K562 (cell line): ENCODE measurements around the gene LRRC4B. TPM values are rescaled to one million over a fixed set of nuclear protein-coding genes. Genes with fewer than 3 reads are reported as not detected.
A peak's percentile ranks its signal among the peaks of the same experiment; 100 is the strongest.

Source experiments
- ATAC-seq: fragments of 200-7000 bp; cut with Tn5 transposase; 3 replicates; pipeline ENCODE4 v1.9.1; 2020; ENCODE audit warnings: moderate library complexity
- BruUV-seq: library from RNA; stranded (reverse); fragments of 400-500 nt; replicated peaks from 2 replicates; lab custom pipeline; 2021; lab: Mats Ljungman, UMichigan
- CTCF ChIA-PET: fragments of 300-600 bp; formaldehyde crosslinking; extraction: SDS; loops from one replicate; lab custom pipeline; 2021; ENCODE audit warnings: low intra/inter-chr PET ratio; lab: Yijun Ruan, JAX
- POLR2A ChIA-PET: fragments of 300-600, 350-650 bp; sonication (Branson Sonifier 250); formaldehyde crosslinking; extraction: SDS; loops from one replicate; lab custom pipeline; 2021; ENCODE audit warnings: antibody characterized with exemption, inconsistent platforms; lab: Yijun Ruan, JAX
- DNase-seq, 4 experiments: peaks; one replicate each; pipeline versions ENCODE4 v3.0.0 to v3.0.0-alpha.2; 2011 to 2018; ENCODE audit warnings: low spot score in 3 of 4, mixed read lengths in 3 of 4; ENCODE audit errors: extremely low read depth in 1 of 4
- FAIRE-seq: peaks from 2 replicates; lab custom pipeline; 2011; peaks lifted over from hg19 to GRCh38; lab: Jason Lieb, UNC
- H2AFZ ChIP-seq: 2 replicates; pipeline ENCODE4 v1.6.0; 2011; ENCODE audit warnings: low read depth, low read length, control low read depth, inconsistent platforms
- H3K27ac ChIP-seq: fragments of 200-600 bp; 3 replicates; pipeline ENCODE4 v1.8.0; 2011; ENCODE audit warnings: low read depth, mild to moderate bottlenecking, control low read depth, inconsistent platforms, low read length, moderate library complexity, mixed read lengths; ENCODE audit errors: extremely low read depth
- H3K27me3 ChIP-seq, 2 experiments: fragments of 300-600 bp in 1 of 2; 2 replicates in 1 of 2; 3 replicates in 1 of 2; pipeline versions ENCODE4 v1.6.0 to v1.8.0; 2011; ENCODE audit warnings: inconsistent platforms in 2 of 2, low read length in 2 of 2, mild to moderate bottlenecking in 1 of 2, mixed read lengths in 1 of 2, moderate library complexity in 1 of 2; ENCODE audit not compliant: control insufficient read depth in 2 of 2, insufficient read depth in 2 of 2
- H3K36me3 ChIP-seq: fragments of 300-600 bp; 3 replicates; pipeline ENCODE4 v1.8.0; 2011; ENCODE audit warnings: mild to moderate bottlenecking, low read length, inconsistent platforms; ENCODE audit not compliant: control insufficient read depth, insufficient read depth
- H3K4me1 ChIP-seq, 2 experiments: fragments of 200-600 bp in 1 of 2; replicated peaks in 1 of 2; 2 replicates in 1 of 2; 3 replicates in 1 of 2; pipeline versions ENCODE4 v1.5.1 to v1.8.0; 2011; ENCODE audit warnings: inconsistent platforms in 2 of 2, low read length in 2 of 2, mild to moderate bottlenecking in 1 of 2, mixed read lengths in 1 of 2, moderate library complexity in 1 of 2; ENCODE audit not compliant: control insufficient read depth in 2 of 2, insufficient read depth in 2 of 2
- H3K4me2 ChIP-seq: 2 replicates; pipeline ENCODE4 v1.6.1; 2011; ENCODE audit warnings: low read length, control low read depth, inconsistent platforms, mixed read lengths; ENCODE audit not compliant: insufficient read depth
- H3K4me3 ChIP-seq: fragments of 200-600 bp; sonication (generic), shearing (Covaris generic); 2 replicates; pipeline ENCODE4 v1.5.1; 2016; ENCODE audit warnings: control low read depth, inconsistent platforms
- H3K79me2 ChIP-seq: fragments of 200-600 bp; 3 replicates; pipeline ENCODE4 v1.8.0; 2011; ENCODE audit warnings: low read length, inconsistent platforms; ENCODE audit not compliant: control insufficient read depth, insufficient read depth
- H3K9ac ChIP-seq, 2 experiments: 2 replicates each; pipeline versions ENCODE4 v1.6.0 to v1.6.1; 2011; ENCODE audit warnings: low read depth in 2 of 2, low read length in 2 of 2, control low read depth in 1 of 2, inconsistent platforms in 1 of 2, mild to moderate bottlenecking in 1 of 2, mixed read lengths in 1 of 2; ENCODE audit not compliant: insufficient read depth in 1 of 2
- H3K9me1 ChIP-seq: one replicate; pipeline ENCODE4 v1.6.0; 2011; ENCODE audit warnings: inconsistent platforms, mild to moderate bottlenecking, low read length, moderate library complexity; ENCODE audit not compliant: control insufficient read depth, insufficient read depth
- H3K9me3 ChIP-seq: replicated peaks from 2 replicates; pipeline ENCODE4 v1.5.1; 2011; ENCODE audit warnings: low read depth, low read length, inconsistent platforms; ENCODE audit not compliant: control insufficient read depth, insufficient read depth
- H4K20me1 ChIP-seq: replicated peaks from 2 replicates; pipeline ENCODE4 v1.6.1; 2011; ENCODE audit warnings: low read length, inconsistent platforms, mixed read lengths; ENCODE audit not compliant: control insufficient read depth, insufficient read depth
- C11orf30 ChIP-seq: fragments of 450-650 bp; IDR thresholded peaks from 2 replicates; pipeline ENCODE4 v1.6.1; 2016; ENCODE audit warnings: low read depth, mild to moderate bottlenecking
- CEBPB ChIP-seq: fragments of 450-650 bp; IDR thresholded peaks from 2 replicates; pipeline ENCODE4 v1.6.1; 2016; ENCODE audit warnings: missing genetic modification characterization, missing compliant biosample characterization
- CREM ChIP-seq: IDR thresholded peaks from 2 replicates; pipeline ENCODE4 v1.6.1; 2014; ENCODE audit warnings: antibody characterized with exemption, low read depth
- FOXK1 ChIP-seq: sonication (generic); formaldehyde crosslinking; IDR thresholded peaks from 2 replicates; pipeline ENCODE4 v1.8.0; 2022; ENCODE audit warnings: missing genetic modification reagents, mild to moderate bottlenecking, borderline replicate concordance
- HDAC1 ChIP-seq, 2 experiments: fragments of 450-650 bp; IDR thresholded peaks; 2 replicates each; pipeline ENCODE4 v1.6.1; 2016 to 2017; ENCODE audit warnings: inconsistent platforms in 1 of 2, mild to moderate bottlenecking in 1 of 2, moderate library complexity in 1 of 2
- HNRNPH1 ChIP-seq: fragments of 200-400 bp; formaldehyde crosslinking; optimal IDR thresholded peaks from 2 replicates; pipeline ENCODE3; 2017; ENCODE audit warnings: low read depth, mild to moderate bottlenecking, low read length, moderate library complexity
- LARP7 ChIP-seq: fragments of 450-650 bp; IDR thresholded peaks from 2 replicates; pipeline ENCODE4 v1.6.1; 2016
- MAFF ChIP-seq: IDR thresholded peaks from 2 replicates; pipeline ENCODE4 v1.6.1; 2012; ENCODE audit warnings: low read length, improper control_type of control experiment
- MECOM ChIP-seq: fragments of 250-450 bp; sonication (Bioruptor Pico); IDR thresholded peaks from 2 replicates; pipeline ENCODE4 v1.8.0; 2022; ENCODE audit warnings: inconsistent platforms
- MEIS2 ChIP-seq: fragments of 450-650 bp; IDR thresholded peaks from 2 replicates; pipeline ENCODE4 v1.6.1; 2014; ENCODE audit warnings: mild to moderate bottlenecking; ENCODE audit not compliant: partially characterized antibody
- MIER1 ChIP-seq: fragments of 450-650 bp; IDR thresholded peaks from 2 replicates; pipeline ENCODE4 v1.6.1; 2016; ENCODE audit warnings: antibody characterized with exemption, mild to moderate bottlenecking, low read depth
- RCOR1 ChIP-seq, 2 experiments: IDR thresholded peaks; 2 replicates each; pipeline ENCODE4 v1.6.1; 2012; ENCODE audit warnings: low read depth in 2 of 2, low read length in 2 of 2, borderline replicate concordance in 1 of 2, improper control_type of control experiment in 1 of 2
- ZNF12 ChIP-seq: sonication (generic); formaldehyde crosslinking; IDR thresholded peaks from 2 replicates; pipeline ENCODE4 v1.4.0; 2020; ENCODE audit warnings: mild to moderate bottlenecking, missing genetic modification reagents
- ZNF124 ChIP-seq: sonication (generic); formaldehyde crosslinking; IDR thresholded peaks from 2 replicates; pipeline ENCODE4 v1.8.1; 2022; ENCODE audit warnings: missing genetic modification reagents
- ZNF668 ChIP-seq: fragments of 250-450 bp; sonication (Bioruptor Pico); IDR thresholded peaks from 2 replicates; pipeline ENCODE4 v1.8.0; 2022; ENCODE audit warnings: mild to moderate bottlenecking, inconsistent platforms
- WGBS: fragments of 100-300 bp; shearing (Covaris generic); methylation state at CpG from one replicate; pipeline ENCODE4 v1.1.6; 2016; ENCODE audit warnings: low coverage, mixed read lengths; ENCODE audit not compliant: insufficient coverage; ENCODE audit errors: missing lambda C conversion rate; 5-methylcytosine and 5-hydroxymethylcytosine counted together
- in situ Hi-C: fragments of 300-500 bp; cut with MboI; formaldehyde crosslinking; loops from 4 replicates; pipeline ENCODE4 v1.15.0; 2018; ENCODE audit warnings: inconsistent platforms, mixed read lengths
- intact Hi-C: fragments of 100-400 bp; cut with micrococcal nuclease; formaldehyde crosslinking; loops from 2 replicates; pipeline ENCODE4 v1.14.2; 2022
- polyA plus RNA-seq, 8 experiments: library from polyadenylated mRNA; depleted of rRNA in 4 of 8; stranded (reverse) in 5 of 8; unstranded in 3 of 8; fragments of >200 nt; fragmentation: Nextera tagmentation in 2 of 8; fragmentation: Illumina TruSeq in 1 of 8; extraction: Ambion mirVana in 2 of 8; extraction: Trizol in 1 of 8; gene quantifications; 2 replicates each; pipeline versions ENCODE4 v1.2.1 to v1.2.3, GENCODE V29; 2011 to 2014; ENCODE audit warnings: inconsistent platforms in 1 of 8, missing spikeins in 1 of 8
- total RNA-seq, 7 experiments: library from RNA; depleted of rRNA in 6 of 7; stranded (reverse); fragments of >200 nt in 6 of 7; fragmentation: Illumina TruSeq in 2 of 7; extraction: Trizol in 2 of 7; gene quantifications; 2 replicates each; pipeline versions ENCODE4 v1.2.1 to v1.2.3, GENCODE V29; 2011 to 2021; ENCODE audit warnings: low replicate concordance in 1 of 7
- TF ChIP-seq, protein P1 (sequence below), 2 experiments: IDR thresholded peaks in 1 of 2; conservative IDR thresholded peaks in 1 of 2; 2 replicates each; pipeline ENCODE4 v1.6.1; 2016; ENCODE audit warnings: low read depth in 2 of 2, mild to moderate bottlenecking in 1 of 2, missing compliant biosample characterization in 1 of 2, missing genetic modification characterization in 1 of 2, moderate library complexity in 1 of 2
- TF ChIP-seq, protein P2 (sequence below): sonication (generic); IDR thresholded peaks from 2 replicates; pipeline ENCODE4 v1.6.1; 2016
- TF ChIP-seq, protein P3 (sequence below): fragments of 450-650 bp; IDR thresholded peaks from 2 replicates; pipeline ENCODE4 v1.6.1; 2016

LRRC4B gene
- total and polyA plus RNA-seq, 9 of the 15 experiments (the other 6 are each of a cell fraction or from before 2014, with no cell fraction given), result 0.18 to 9.6 (median 2.9) TPM; not detected in 2

DNA sequence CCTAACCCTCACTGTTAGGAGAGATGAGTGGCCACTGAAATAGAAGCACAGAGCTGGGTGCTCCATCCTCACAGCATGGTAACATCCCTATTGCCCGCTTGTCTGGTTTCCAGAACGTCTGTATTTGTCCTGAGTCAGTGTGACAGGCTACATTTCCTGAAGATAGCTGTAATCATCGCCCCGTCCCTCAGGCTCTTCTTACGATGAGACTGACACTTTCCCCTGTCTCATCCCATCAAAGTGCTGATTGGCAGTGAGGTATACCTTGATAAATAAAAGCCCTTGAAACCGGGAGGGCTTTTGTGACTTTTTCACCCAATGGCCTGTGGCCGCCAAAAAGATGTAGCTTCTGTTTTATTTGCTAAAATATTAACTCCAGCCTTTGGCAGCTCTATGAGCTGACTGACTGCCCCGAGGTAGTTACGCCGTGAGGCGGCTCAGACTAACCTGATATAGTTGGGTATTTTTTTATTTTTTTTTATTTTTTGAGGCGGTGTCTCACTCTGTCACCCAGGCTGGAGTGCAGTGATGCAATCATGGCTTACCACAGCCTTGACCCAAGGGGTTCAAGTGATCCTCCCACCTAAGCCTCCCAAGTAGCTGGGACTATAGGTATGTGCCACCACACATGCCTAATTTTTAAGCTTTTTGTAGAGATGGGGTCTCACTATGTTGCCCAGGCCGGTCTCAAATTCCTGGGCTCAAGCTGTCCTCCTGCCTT is 5.7 kb upstream of the LRRC4B start:
- in situ Hi-C loops (no loop called here), intact Hi-C loops (no loop called here)
- H3K9me1 ChIP-seq, result no peaks in the 10 kb centered on the region
- peak overlapping the region; percentile 19; the same call in 1 of the 2 replicates for H2AFZ ChIP-seq
- 40% methylated on average over 13 of the region's 13 CpGs for WGBS
- H3K9ac ChIP-seq, result no peak overlapping the region
- no peaks in the 10 kb centered on the region for H4K20me1 ChIP-seq
- no peak overlapping the region for H3K4me2 ChIP-seq
- no peak overlapping the region for H3K4me3 ChIP-seq
- H3K4me1 ChIP-seq, result peaks cover 5 to 13% of the 10 kb centered on the region in 2 experiments
- no peaks in the 10 kb centered on the region for H3K9me3 ChIP-seq
- ATAC-seq, result peak; percentile 62
- no peaks in the 10 kb centered on the region; a peak in 1 of 5 replicates for H3K27me3 ChIP-seq
- no TSS peak for BruUV-seq
- H3K36me3 ChIP-seq, result no peaks in the 10 kb centered on the region
- H3K79me2 ChIP-seq, result no peaks in the 10 kb centered on the region
- no peak overlapping the region; the same call in 2 of the 3 replicates for H3K27ac ChIP-seq
- ChIA-PET CTCF (no interaction called here), POLR2A (interaction anchor here (0.6 to 1.3 kb wide), 6 partner anchors 12 to 469 kb away, joined by 3 to 4 read pairs (median 4); no protein-coding TSS in a partner anchor)
- peak; percentile 86 for FAIRE-seq
- DNase-seq, result peak in 2 of 4 experiments; percentile 51 to 53
- TF ChIP-seq CEBPB (tag) (peak; percentile 56), MECOM (peak; percentile 90), MAFF (peak; percentile 44; the same call in 1 of the 2 replicates), ZNF668 (no peak), ZNF124 (CRISPR knock-in tag) (no peak), CREM (0 out of 2 replicates have a peak, but pooled peaks have one; percentile 8), MIER1 (no peak), HNRNPH1 (no peak), LARP7 (no peak), MEIS2 (peak; percentile 76), RCOR1 (IDR thresholded peaks at IDR 0.05; ENCODE audit: borderline replicate concordance in 1 of 2, low read depth in 2 of 2, low read length in 2 of 2) (0 out of 4 replicates have a peak, but pooled peaks of 1 of the 2 experiments have one; percentile 22), FOXK1 (no peak), HDAC1 (IDR thresholded peaks at IDR 0.05) (0 out of 4 replicates have a peak, but pooled peaks of 1 of the 2 experiments have one; percentile 13), ZNF12 (CRISPR knock-in tag) (no peak), C11orf30 (peak; percentile 46; the same call in 1 of the 2 replicates)
- TF ChIP-seq, protein P1, sequence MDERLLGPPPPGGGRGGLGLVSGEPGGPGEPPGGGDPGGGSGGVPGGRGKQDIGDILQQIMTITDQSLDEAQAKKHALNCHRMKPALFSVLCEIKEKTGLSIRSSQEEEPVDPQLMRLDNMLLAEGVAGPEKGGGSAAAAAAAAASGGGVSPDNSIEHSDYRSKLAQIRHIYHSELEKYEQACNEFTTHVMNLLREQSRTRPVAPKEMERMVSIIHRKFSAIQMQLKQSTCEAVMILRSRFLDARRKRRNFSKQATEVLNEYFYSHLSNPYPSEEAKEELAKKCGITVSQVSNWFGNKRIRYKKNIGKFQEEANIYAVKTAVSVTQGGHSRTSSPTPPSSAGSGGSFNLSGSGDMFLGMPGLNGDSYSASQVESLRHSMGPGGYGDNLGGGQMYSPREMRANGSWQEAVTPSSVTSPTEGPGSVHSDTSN (CRISPR knock-in tag; IDR thresholded peaks at IDR 0.05; ENCODE audit: low read depth), result no peak
- TF ChIP-seq, protein P1 (tag; conservative IDR thresholded peaks at IDR 0.05; ENCODE audit: low read depth), result peak; percentile 61
- TF ChIP-seq, protein P2, sequence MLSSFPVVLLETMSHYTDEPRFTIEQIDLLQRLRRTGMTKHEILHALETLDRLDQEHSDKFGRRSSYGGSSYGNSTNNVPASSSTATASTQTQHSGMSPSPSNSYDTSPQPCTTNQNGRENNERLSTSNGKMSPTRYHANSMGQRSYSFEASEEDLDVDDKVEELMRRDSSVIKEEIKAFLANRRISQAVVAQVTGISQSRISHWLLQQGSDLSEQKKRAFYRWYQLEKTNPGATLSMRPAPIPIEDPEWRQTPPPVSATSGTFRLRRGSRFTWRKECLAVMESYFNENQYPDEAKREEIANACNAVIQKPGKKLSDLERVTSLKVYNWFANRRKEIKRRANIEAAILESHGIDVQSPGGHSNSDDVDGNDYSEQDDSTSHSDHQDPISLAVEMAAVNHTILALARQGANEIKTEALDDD, result no peak
- TF ChIP-seq, protein P3, sequence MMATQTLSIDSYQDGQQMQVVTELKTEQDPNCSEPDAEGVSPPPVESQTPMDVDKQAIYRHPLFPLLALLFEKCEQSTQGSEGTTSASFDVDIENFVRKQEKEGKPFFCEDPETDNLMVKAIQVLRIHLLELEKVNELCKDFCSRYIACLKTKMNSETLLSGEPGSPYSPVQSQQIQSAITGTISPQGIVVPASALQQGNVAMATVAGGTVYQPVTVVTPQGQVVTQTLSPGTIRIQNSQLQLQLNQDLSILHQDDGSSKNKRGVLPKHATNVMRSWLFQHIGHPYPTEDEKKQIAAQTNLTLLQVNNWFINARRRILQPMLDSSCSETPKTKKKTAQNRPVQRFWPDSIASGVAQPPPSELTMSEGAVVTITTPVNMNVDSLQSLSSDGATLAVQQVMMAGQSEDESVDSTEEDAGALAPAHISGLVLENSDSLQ, result peak; percentile 89
